ENCODE measurements around the gene DNAJB8.
A peak's percentile ranks its signal among the peaks of the same experiment; 100 is the strongest.

Gene DNAJB8

DNA sequence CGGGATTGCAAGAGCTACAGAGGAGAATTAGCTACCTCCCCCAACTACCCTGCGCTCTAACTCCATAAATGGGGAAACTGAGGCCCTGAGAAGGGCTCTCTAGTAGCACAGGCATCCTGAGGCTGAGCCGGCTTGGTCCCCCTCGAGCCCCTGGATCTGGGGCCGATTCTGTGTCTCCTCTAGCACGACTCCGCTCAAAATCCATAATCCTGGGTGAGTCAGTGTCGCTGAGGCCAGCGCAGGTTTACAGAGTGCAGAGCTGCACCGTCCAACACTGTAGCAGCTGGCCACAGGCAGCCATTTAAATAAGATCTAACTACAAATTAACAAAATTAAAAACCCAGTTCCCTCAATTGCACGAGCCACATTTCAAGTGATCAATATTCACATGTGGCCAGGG, 15.5 kb upstream of the DNAJB8 start:
- peak; percentile 57 for DNase-seq
- Histone ChIP-seq H3K27ac (no peak overlapping the region), H3K9me3 (ENCODE audit: severe bottlenecking) (no peaks in the 10 kb centered on the region), H3K36me3 (no peaks in the 10 kb centered on the region), H3K27me3 (ENCODE audit: insufficient read depth, low read depth, severe bottlenecking) (peaks cover 72% of the 10 kb centered on the region), H3K4me3 (ENCODE audit: low read depth, low read length) (peak overlapping the region; percentile 12; the same call in 1 of the 2 replicates)
- TF ChIP-seq, protein P1, sequence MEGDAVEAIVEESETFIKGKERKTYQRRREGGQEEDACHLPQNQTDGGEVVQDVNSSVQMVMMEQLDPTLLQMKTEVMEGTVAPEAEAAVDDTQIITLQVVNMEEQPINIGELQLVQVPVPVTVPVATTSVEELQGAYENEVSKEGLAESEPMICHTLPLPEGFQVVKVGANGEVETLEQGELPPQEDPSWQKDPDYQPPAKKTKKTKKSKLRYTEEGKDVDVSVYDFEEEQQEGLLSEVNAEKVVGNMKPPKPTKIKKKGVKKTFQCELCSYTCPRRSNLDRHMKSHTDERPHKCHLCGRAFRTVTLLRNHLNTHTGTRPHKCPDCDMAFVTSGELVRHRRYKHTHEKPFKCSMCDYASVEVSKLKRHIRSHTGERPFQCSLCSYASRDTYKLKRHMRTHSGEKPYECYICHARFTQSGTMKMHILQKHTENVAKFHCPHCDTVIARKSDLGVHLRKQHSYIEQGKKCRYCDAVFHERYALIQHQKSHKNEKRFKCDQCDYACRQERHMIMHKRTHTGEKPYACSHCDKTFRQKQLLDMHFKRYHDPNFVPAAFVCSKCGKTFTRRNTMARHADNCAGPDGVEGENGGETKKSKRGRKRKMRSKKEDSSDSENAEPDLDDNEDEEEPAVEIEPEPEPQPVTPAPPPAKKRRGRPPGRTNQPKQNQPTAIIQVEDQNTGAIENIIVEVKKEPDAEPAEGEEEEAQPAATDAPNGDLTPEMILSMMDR (IDR thresholded peaks at IDR 0.05; ENCODE audit: low read depth, low read length), result no peak

GRCh38 chr3:128481438-128481942, 14.8 kb upstream of the DNAJB8 start:
- Histone ChIP-seq H3K27me3 (ENCODE audit: insufficient read depth, low read depth, severe bottlenecking) (peaks cover 70% of the 10 kb centered on the region), H3K36me3 (no peaks in the 10 kb centered on the region), H3K27ac (no peak overlapping the region), H3K4me3 (ENCODE audit: low read depth, low read length) (no peak overlapping the region), H3K9me3 (ENCODE audit: severe bottlenecking) (no peaks in the 10 kb centered on the region)
- TF ChIP-seq, protein P1 (IDR thresholded peaks at IDR 0.05; ENCODE audit: low read depth, low read length), result no peak
- no peak for DNase-seq

GRCh38 chr3:128480717-128481437, 14.2 kb upstream of the DNAJB8 start:
- TF ChIP-seq, protein P1 (IDR thresholded peaks at IDR 0.05; ENCODE audit: low read depth, low read length), result no peak
- DNase-seq, result no peak
- peaks cover 64% of the 10 kb centered on the region for H3K27me3 ChIP-seq (ENCODE audit: insufficient read depth, low read depth, severe bottlenecking)
- H3K4me3 ChIP-seq (ENCODE audit: low read depth, low read length), result no peak overlapping the region
- no peak overlapping the region for H3K27ac ChIP-seq
- no peaks in the 10 kb centered on the region for H3K36me3 ChIP-seq
- no peaks in the 10 kb centered on the region for H3K9me3 ChIP-seq (ENCODE audit: severe bottlenecking)

GRCh38 chr3:128480278-128480677, 13.6 kb upstream of the DNAJB8 start:
- Histone ChIP-seq H3K9me3 (ENCODE audit: severe bottlenecking) (no peaks in the 10 kb centered on the region), H3K4me3 (ENCODE audit: low read depth, low read length) (no peak overlapping the region), H3K27ac (no peak overlapping the region), H3K36me3 (no peaks in the 10 kb centered on the region), H3K27me3 (ENCODE audit: insufficient read depth, low read depth, severe bottlenecking) (peaks cover 58% of the 10 kb centered on the region)
- TF ChIP-seq, protein P1 (IDR thresholded peaks at IDR 0.05; ENCODE audit: low read depth, low read length), result no peak
- DNase-seq, result no peak

DNA sequence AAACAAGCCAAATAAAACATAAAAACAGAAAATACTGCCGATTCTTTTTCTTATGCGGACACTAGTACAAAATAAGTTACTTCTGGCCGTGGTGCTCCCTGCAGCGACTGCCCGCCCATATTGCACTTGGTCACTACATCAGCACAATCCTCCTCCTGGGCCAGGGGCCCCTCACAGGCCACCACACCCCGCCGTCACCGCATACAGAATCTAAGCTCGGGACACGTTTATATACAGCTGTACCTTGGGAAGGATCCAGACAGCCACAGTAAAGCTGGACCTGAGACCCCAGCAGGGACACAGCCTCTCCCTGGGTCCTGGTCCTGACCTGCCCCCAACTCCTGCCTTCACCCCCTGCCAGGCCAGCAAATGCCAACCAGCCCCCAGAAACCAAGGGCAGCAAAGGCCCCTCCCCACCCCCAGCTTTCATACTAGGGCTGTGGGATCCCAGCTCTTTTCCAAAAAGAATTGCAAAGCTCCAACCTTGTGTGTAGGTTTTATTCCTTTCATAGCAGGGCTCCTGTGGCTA, 12.9 kb upstream of the DNAJB8 start:
- Histone ChIP-seq H3K4me3 (ENCODE audit: low read depth, low read length) (no peak overlapping the region), H3K27me3 (ENCODE audit: insufficient read depth, low read depth, severe bottlenecking) (peaks cover 52% of the 10 kb centered on the region), H3K27ac (no peak overlapping the region), H3K9me3 (ENCODE audit: severe bottlenecking) (no peaks in the 10 kb centered on the region), H3K36me3 (no peaks in the 10 kb centered on the region)
- TF ChIP-seq, protein P1 (IDR thresholded peaks at IDR 0.05; ENCODE audit: low read depth, low read length), result no peak
- no peak for DNase-seq
